Mesendoderm (in vitro differentiated cells): Measurements from ENCODE around the gene TXNDC17.

Experiments
- DNase-seq: peaks from one replicate; pipeline ENCODE4 v3.0.0; 2013
- H2AK5ac ChIP-seq: 2 replicates; pipeline ENCODE4 v1.6.1; 2013; ENCODE audit warnings: low read length, inconsistent platforms
- H2BK120ac ChIP-seq: 2 replicates; pipeline ENCODE4 v1.6.1; 2013; ENCODE audit warnings: low read depth, mild to moderate bottlenecking, low read length, moderate library complexity, mixed read lengths
- H2BK15ac ChIP-seq: replicated peaks from 2 replicates; pipeline ENCODE4 v1.6.1; 2013; ENCODE audit warnings: low read depth, mild to moderate bottlenecking, moderate library complexity
- H2BK5ac ChIP-seq: 2 replicates; pipeline ENCODE4 v1.6.1; 2013; ENCODE audit warnings: low read length, inconsistent platforms
- H3K18ac ChIP-seq: 2 replicates; pipeline ENCODE4 v1.6.1; 2013; ENCODE audit warnings: mild to moderate bottlenecking, low read length, mixed read lengths
- H3K23ac ChIP-seq: one replicate; pipeline ENCODE4 v1.6.1; 2013; ENCODE audit warnings: low read length
- H3K27ac ChIP-seq: 2 replicates; pipeline ENCODE4 v1.5.1; 2013; ENCODE audit warnings: low read depth, mild to moderate bottlenecking, inconsistent platforms, low read length, moderate library complexity
- H3K27me3 ChIP-seq: 2 replicates; pipeline ENCODE4 v1.6.1; 2013; ENCODE audit warnings: low read length, control low read depth, mild to moderate bottlenecking, inconsistent platforms; ENCODE audit not compliant: insufficient read depth, poor library complexity
- H3K36me3 ChIP-seq: 2 replicates; pipeline ENCODE4 v1.6.1; 2013; ENCODE audit warnings: low read length, inconsistent platforms; ENCODE audit not compliant: control insufficient read depth, insufficient read depth
- H3K4ac ChIP-seq: one replicate; pipeline ENCODE4 v1.6.1; 2013; ENCODE audit warnings: low read depth, mild to moderate bottlenecking, low read length, moderate library complexity
- H3K4me1 ChIP-seq: 2 replicates; pipeline ENCODE4 v1.6.1; 2013; ENCODE audit warnings: low read depth, low read length, inconsistent platforms; ENCODE audit not compliant: control insufficient read depth
- H3K4me2 ChIP-seq: 2 replicates; pipeline ENCODE4 v1.6.1; 2013; ENCODE audit warnings: low read length
- H3K4me3 ChIP-seq: 2 replicates; pipeline ENCODE4 v1.5.1; 2013; ENCODE audit warnings: mild to moderate bottlenecking, low read length
- H3K56ac ChIP-seq: one replicate; pipeline ENCODE4 v1.6.1; 2013; ENCODE audit warnings: low read length
- H3K79me1 ChIP-seq: 2 replicates; pipeline ENCODE4 v1.6.1; 2013; ENCODE audit warnings: low read length, inconsistent platforms
- H3K79me2 ChIP-seq: 2 replicates; pipeline ENCODE4 v1.6.1; 2013; ENCODE audit warnings: mild to moderate bottlenecking, low read length; ENCODE audit not compliant: control insufficient read depth, insufficient read depth
- H3K9ac ChIP-seq: 2 replicates; pipeline ENCODE4 v1.6.1; 2013; ENCODE audit warnings: low read length, inconsistent platforms
- H4K5ac ChIP-seq: one replicate; pipeline ENCODE4 v1.6.1; 2013; ENCODE audit warnings: low read length
- H4K8ac ChIP-seq: one replicate; pipeline ENCODE4 v1.6.1; 2013; ENCODE audit warnings: low read depth, mild to moderate bottlenecking, control low read depth, low read length, moderate library complexity
- whole genome bisulfite sequencing: extraction: QIAGEN DNeasy Blood & Tissue Kit; methylation state at CpG from one replicate; pipeline ENCODE4 v1.1.7; 2013; ENCODE audit warnings: low lambda C conversion rate, missing lambda C conversion rate; ENCODE audit not compliant: insufficient coverage; ENCODE audit errors: extremely low coverage; 5-methylcytosine and 5-hydroxymethylcytosine counted together

TXNDC17 gene

DNA sequence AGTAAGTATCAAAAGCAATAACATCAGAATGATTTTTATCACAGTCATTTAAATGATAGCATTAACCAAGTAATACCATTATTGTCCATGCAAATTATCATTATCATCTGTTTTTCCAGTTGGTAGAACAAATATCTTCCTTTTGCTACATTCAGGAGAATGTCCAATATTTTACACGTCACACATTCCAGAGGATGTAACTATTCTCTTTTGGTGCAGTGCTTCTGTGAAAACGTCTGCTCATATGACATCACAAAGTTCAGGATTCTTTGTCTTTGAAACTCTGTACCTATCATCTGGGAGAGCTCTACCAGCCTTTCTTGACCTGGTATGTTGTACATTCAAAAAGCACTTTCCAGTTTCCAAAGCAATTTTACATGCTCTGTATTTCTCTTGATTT is 44.3 kb upstream of the TXNDC17 start:
- H2BK5ac ChIP-seq = no peak overlapping the region
- H3K23ac ChIP-seq = no peak overlapping the region
- no peak overlapping the region for H2BK15ac ChIP-seq
- H3K36me3 ChIP-seq = peaks cover 3% of the 10 kb centered on the region
- no peak overlapping the region for H3K4me2 ChIP-seq
- H3K79me2 ChIP-seq = no peaks in the 10 kb centered on the region
- H2BK120ac ChIP-seq = no peak overlapping the region
- H4K8ac ChIP-seq = no peak overlapping the region
- H4K5ac ChIP-seq = no peak overlapping the region
- no peaks in the 10 kb centered on the region for H3K79me1 ChIP-seq
- no peaks in the 10 kb centered on the region for H3K4me1 ChIP-seq
- no peaks in the 10 kb centered on the region for H3K27me3 ChIP-seq
- no peak overlapping the region for H3K56ac ChIP-seq
- H3K27ac ChIP-seq = no peak overlapping the region
- H3K4ac ChIP-seq = no peak overlapping the region
- H3K9ac ChIP-seq = no peak overlapping the region
- H3K18ac ChIP-seq = no peak overlapping the region
- no peak overlapping the region for H3K4me3 ChIP-seq
- no peak for DNase-seq
- no peak overlapping the region for H2AK5ac ChIP-seq
- no CpG with 5 or more reads among the region's 2 CpGs for WGBS

DNA sequence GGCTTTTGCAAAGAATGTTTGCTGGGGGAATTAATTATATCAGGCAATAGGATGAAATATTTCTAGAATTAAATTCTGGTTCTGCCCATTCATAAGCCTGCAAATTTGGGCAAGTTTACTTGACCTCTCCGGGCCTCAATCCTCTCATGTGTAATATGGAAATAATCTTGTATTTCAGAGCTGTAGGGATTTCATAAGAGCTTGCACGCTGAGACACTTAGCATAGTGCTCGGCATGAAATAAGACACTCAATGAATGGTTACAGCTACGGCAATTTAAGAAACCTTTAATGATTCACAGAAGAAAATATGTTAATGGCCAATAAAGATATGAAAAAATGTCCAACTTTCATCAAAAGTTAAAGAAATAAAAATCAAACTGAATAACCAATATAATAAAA is 43.9 kb upstream of the TXNDC17 start:
- Histone ChIP-seq H3K18ac (no peak overlapping the region), H3K4me1 (no peaks in the 10 kb centered on the region), H3K23ac (no peak overlapping the region), H2BK15ac (no peak overlapping the region), H2BK120ac (no peak overlapping the region), H2AK5ac (no peak overlapping the region), H3K79me2 (no peaks in the 10 kb centered on the region), H3K79me1 (no peaks in the 10 kb centered on the region), H3K4me3 (no peak overlapping the region), H4K8ac (no peak overlapping the region), H3K9ac (no peak overlapping the region), H3K4me2 (no peak overlapping the region), H3K4ac (no peak overlapping the region), H4K5ac (no peak overlapping the region), H2BK5ac (no peak overlapping the region), H3K56ac (no peak overlapping the region), H3K27ac (no peak overlapping the region), H3K36me3 (no peaks in the 10 kb centered on the region), H3K27me3 (no peaks in the 10 kb centered on the region)
- no CpG with 5 or more reads among the region's 4 CpGs for WGBS
- DNase-seq = no peak

DNA sequence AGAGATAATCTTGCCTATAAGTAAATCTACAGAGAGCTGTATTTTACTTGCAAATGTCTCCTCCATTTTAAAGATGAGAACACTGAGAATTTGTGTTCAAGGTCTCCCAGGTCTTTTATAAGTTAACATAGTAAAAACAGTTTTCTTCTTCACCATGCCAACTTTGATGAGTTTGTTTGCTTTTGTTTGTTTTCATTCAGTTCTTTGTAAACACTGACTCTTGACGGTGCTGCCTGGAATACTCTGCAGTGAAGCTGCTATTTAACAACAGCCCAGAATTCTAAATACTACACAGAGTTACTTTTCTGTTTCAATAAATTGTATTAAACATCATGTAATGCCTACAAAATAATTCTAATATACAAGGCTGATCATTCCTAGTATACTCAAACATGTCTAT is 43.1 kb upstream of the TXNDC17 start:
- H2BK120ac ChIP-seq = no peak overlapping the region
- no peaks in the 10 kb centered on the region for H3K4me1 ChIP-seq
- WGBS = no CpG with 5 or more reads among the region's 1 CpG

DNA sequence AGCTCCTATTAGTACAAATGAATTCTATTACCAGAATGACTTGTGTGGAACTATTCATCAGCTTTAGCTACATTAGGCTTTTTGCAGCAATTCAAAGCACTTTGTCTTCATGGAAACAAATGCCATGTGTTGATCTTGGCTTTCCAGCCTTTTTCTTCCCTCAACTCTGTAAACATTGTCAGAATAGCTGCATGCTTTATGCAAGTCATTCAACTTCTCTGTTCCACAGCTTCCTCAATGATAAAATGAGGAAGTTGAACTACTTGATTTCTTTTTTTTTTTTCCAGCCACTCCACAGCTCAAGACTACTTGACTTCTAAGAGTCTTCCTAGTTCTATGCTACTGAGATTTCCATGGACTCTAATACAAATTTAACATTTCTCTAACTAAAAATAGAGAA is 41.5 kb upstream of the TXNDC17 start:
- Histone ChIP-seq H4K5ac (no peak overlapping the region), H2BK15ac (no peak overlapping the region), H3K27ac (no peak overlapping the region), H3K4me1 (no peaks in the 10 kb centered on the region), H3K79me2 (no peaks in the 10 kb centered on the region), H3K23ac (no peak overlapping the region), H3K36me3 (no peaks in the 10 kb centered on the region), H3K18ac (no peak overlapping the region), H3K79me1 (no peaks in the 10 kb centered on the region), H3K56ac (no peak overlapping the region), H2BK120ac (no peak overlapping the region), H4K8ac (no peak overlapping the region), H3K27me3 (no peaks in the 10 kb centered on the region), H3K4me2 (no peak overlapping the region), H2AK5ac (no peak overlapping the region), H3K4me3 (no peak overlapping the region), H3K9ac (no peak overlapping the region), H2BK5ac (no peak overlapping the region), H3K4ac (no peak overlapping the region)
- DNase-seq = no peak

More for the DNA sequence above, 43.1 kb upstream of the TXNDC17 start:
- H3K23ac ChIP-seq = no peak overlapping the region
- H3K4me3 ChIP-seq = no peak overlapping the region
- no peak overlapping the region for H4K8ac ChIP-seq
- H3K79me1 ChIP-seq = no peaks in the 10 kb centered on the region
- H3K36me3 ChIP-seq = no peaks in the 10 kb centered on the region
- H3K4me2 ChIP-seq = no peak overlapping the region
- no peak for DNase-seq
- no peak overlapping the region for H4K5ac ChIP-seq
- no peak overlapping the region for H2BK5ac ChIP-seq
- no peak overlapping the region for H3K18ac ChIP-seq
- no peak overlapping the region for H3K27ac ChIP-seq
- no peak overlapping the region for H3K4ac ChIP-seq
- no peak overlapping the region for H2BK15ac ChIP-seq
- no peak overlapping the region for H3K56ac ChIP-seq
- no peaks in the 10 kb centered on the region for H3K79me2 ChIP-seq
- no peak overlapping the region for H2AK5ac ChIP-seq
- H3K27me3 ChIP-seq = no peaks in the 10 kb centered on the region
- no peak overlapping the region for H3K9ac ChIP-seq

DNA sequence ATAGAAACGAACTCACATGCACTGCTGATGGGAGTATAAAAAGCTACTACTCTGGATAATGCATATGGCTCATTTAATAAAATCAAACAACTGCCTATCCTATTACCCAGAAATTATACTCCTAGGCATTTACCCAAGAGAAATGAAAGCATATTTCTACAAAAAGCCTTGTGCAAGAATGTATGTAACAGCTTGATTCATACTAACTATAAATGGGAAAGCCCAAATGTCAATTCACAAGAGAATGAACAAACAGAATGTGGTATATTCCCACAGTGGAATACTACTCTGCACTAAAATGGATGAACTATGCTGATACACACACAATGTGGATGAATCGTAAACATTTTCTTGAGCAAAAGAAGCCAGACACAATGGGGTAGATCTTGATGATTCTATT is 38.7 kb upstream of the TXNDC17 start:
- H3K4me2 ChIP-seq = no peak overlapping the region
- no CpG with 5 or more reads among the region's 2 CpGs for WGBS
- H3K36me3 ChIP-seq = peaks cover 11% of the 10 kb centered on the region

DNA sequence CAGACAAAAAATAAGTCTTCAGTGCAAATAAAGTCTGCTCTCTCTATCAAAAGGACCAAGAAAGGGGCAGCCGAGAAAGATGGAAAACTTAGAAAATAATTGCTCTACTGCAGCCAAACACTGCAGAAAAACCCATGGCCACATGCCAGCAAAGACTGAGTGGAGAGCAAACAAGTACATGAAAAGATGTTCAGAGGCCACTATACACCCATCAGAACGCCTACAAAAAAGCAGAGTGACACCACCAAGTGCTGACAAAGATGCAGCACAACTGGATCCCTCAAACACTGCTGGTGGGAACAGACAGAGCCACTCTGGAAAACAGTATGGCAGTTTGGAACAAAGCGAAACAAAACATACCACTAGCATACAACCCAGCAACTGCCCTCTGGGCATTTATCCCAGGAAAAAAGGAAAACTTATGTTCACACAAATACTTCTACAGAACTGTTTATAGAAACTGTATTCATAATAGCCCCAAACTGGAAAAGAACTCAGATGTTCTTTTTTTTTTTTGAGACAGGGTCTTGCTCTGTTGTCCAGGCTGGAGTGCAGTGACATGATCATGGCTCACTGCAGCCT is 37.0 kb upstream of the TXNDC17 start:
- Histone ChIP-seq H2AK5ac (no peak overlapping the region), H3K4me3 (no peak overlapping the region), H3K27me3 (no peaks in the 10 kb centered on the region), H3K23ac (no peak overlapping the region), H3K4me1 (no peaks in the 10 kb centered on the region), H2BK5ac (no peak overlapping the region), H4K8ac (no peak overlapping the region), H3K27ac (no peak overlapping the region), H3K79me2 (no peaks in the 10 kb centered on the region), H3K4me2 (no peak overlapping the region), H2BK15ac (no peak overlapping the region), H3K4ac (no peak overlapping the region), H4K5ac (no peak overlapping the region), H3K18ac (no peak overlapping the region), H3K56ac (no peak overlapping the region), H3K9ac (no peak overlapping the region), H3K36me3 (peaks cover 14% of the 10 kb centered on the region), H3K79me1 (no peaks in the 10 kb centered on the region), H2BK120ac (no peak overlapping the region)
- DNase-seq = no peak
- whole genome bisulfite sequencing = no CpG with 5 or more reads among the region's 3 CpGs

More for the DNA sequence above, 38.7 kb upstream of the TXNDC17 start:
- Histone ChIP-seq H3K4me1 (no peaks in the 10 kb centered on the region), H3K79me1 (no peaks in the 10 kb centered on the region), H3K27me3 (no peaks in the 10 kb centered on the region), H3K27ac (no peak overlapping the region), H3K4me3 (no peak overlapping the region), H3K79me2 (no peaks in the 10 kb centered on the region), H3K56ac (no peak overlapping the region), H4K5ac (no peak overlapping the region), H3K23ac (no peak overlapping the region), H3K4ac (no peak overlapping the region), H3K9ac (no peak overlapping the region), H2BK5ac (no peak overlapping the region), H2BK15ac (no peak overlapping the region), H3K18ac (no peak overlapping the region), H2AK5ac (no peak overlapping the region), H2BK120ac (no peak overlapping the region), H4K8ac (no peak overlapping the region)
- no peak for DNase-seq
